GM21515 (cell line): ENCODE measurements around the gene RHEB.
"Not testable (repeated sequence)": the region's sequence is repeated elsewhere in the genome, so short reads cannot be mapped to it uniquely, and the experiment has no call there.

ENCODE experiments used
- ATAC-seq: cut with Tn5 transposase; IDR thresholded peaks from one replicate; pipeline ENCODE4 v1.9.1; 2021; ENCODE audit not compliant: unreplicated experiment

The RHEB gene

GRCh38 chr7:151519765-151520418 lies at the start of gene RHEB:
Gene RHEB, minus strand, starts transcription at chr7:151519895. Its CDS starts 384 bp downstream, at chr7:151519511.
- peak; percentile 79 for ATAC-seq

GRCh38 chr7:151566897-151567320 lies 47.2 kb upstream of the RHEB start:
- no peak for ATAC-seq

- no peak for ATAC-seq
Observed at GRCh38 chr7:151565541-151565940, 45.8 kb upstream of the RHEB start.

GRCh38 chr7:151560243-151560642 lies 40.5 kb upstream of the RHEB start:
- ATAC-seq = no peak

- no peak for ATAC-seq
Observed at GRCh38 chr7:151559557-151560183, 40.0 kb upstream of the RHEB start.

- no peak for ATAC-seq
Observed at GRCh38 chr7:151558575-151558974, 38.9 kb upstream of the RHEB start.

GRCh38 chr7:151556592-151556991 lies 36.9 kb upstream of the RHEB start:
- ATAC-seq = no peak

- ATAC-seq = no peak
Observed at GRCh38 chr7:151553356-151553755, 33.7 kb upstream of the RHEB start.

- no peak for ATAC-seq
Observed at GRCh38 chr7:151552352-151553028, 32.8 kb upstream of the RHEB start.

GRCh38 chr7:151551820-151552219 lies 32.1 kb upstream of the RHEB start:
- no peak for ATAC-seq

- ATAC-seq = no peak
Observed at GRCh38 chr7:151550656-151551286, 31.1 kb upstream of the RHEB start.

GRCh38 chr7:151549644-151550043 lies 29.9 kb upstream of the RHEB start:
- ATAC-seq = no peak

- no peak for ATAC-seq
Observed at GRCh38 chr7:151549083-151549482, 29.4 kb upstream of the RHEB start.

- no peak for ATAC-seq
Observed at GRCh38 chr7:151544183-151544582, 24.5 kb upstream of the RHEB start.

GRCh38 chr7:151542606-151543130 lies 23.0 kb upstream of the RHEB start:
- no peak for ATAC-seq

GRCh38 chr7:151541709-151542499 lies 22.2 kb upstream of the RHEB start:
- no peak for ATAC-seq

- ATAC-seq = no peak
Observed at GRCh38 chr7:151540146-151540545, 20.5 kb upstream of the RHEB start.

- ATAC-seq = peak; percentile 64
Observed at GRCh38 chr7:151539088-151539671, 19.5 kb upstream of the RHEB start.

- no peak for ATAC-seq
Observed at GRCh38 chr7:151537818-151538561, 18.3 kb upstream of the RHEB start.

- not testable (repeated sequence) for ATAC-seq
Observed at GRCh38 chr7:151536178-151536577, 16.5 kb upstream of the RHEB start.
